ENCODE results near the gene MTX2.

Gene MTX2

DNA sequence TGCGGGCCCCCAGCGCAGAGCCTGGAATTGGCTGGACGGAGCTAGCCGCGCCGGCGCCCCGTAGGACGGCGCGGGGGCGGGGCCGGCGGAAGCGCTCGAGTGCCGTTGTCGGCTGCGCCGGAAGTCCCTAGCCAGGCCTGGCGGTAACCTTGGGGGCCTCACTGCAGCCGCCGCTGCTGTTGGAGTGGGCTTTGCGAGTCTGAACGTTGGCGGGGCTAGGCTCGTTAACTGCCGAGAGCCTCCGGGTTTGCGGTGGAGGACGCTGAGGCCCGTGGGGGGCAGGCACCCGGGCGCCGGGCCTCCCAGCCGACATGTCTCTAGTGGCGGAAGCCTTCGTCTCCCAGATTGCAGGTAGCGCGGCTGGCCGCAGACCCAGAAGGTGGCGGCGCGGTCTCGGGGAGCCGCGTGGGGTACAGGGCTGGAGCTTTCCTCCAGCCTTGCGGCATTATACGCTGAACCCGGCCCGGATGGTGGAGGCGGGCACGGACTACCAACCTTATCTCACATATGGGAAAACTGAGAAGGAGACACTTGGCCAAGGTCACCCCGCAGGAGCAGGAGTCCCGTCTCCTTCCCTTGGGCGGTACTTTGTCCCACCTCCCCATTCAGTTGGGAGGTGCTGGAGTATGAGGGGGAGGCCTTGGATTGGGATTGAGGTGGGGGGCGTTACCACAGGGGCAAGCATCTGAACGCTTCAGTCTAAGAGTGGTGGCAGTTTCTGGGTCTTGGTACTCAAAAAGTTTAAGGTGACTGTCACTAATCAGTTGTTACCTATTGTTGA, at the start of gene MTX2:
MTX2 (plus strand) TSS at position 124 of the 781 bp plus-strand sequence; CDS start at position 312, 188 bp downstream.
- peak within 1 kb of the TSS; percentile 77 for H3K4me3 ChIP-seq (ENCODE audit: low read depth, low read length)
- TF ChIP-seq, protein P1, sequence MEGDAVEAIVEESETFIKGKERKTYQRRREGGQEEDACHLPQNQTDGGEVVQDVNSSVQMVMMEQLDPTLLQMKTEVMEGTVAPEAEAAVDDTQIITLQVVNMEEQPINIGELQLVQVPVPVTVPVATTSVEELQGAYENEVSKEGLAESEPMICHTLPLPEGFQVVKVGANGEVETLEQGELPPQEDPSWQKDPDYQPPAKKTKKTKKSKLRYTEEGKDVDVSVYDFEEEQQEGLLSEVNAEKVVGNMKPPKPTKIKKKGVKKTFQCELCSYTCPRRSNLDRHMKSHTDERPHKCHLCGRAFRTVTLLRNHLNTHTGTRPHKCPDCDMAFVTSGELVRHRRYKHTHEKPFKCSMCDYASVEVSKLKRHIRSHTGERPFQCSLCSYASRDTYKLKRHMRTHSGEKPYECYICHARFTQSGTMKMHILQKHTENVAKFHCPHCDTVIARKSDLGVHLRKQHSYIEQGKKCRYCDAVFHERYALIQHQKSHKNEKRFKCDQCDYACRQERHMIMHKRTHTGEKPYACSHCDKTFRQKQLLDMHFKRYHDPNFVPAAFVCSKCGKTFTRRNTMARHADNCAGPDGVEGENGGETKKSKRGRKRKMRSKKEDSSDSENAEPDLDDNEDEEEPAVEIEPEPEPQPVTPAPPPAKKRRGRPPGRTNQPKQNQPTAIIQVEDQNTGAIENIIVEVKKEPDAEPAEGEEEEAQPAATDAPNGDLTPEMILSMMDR (IDR thresholded peaks at IDR 0.05; ENCODE audit: borderline replicate concordance, insufficient read depth, low read depth, low read length): peak; percentile 31

DNA sequence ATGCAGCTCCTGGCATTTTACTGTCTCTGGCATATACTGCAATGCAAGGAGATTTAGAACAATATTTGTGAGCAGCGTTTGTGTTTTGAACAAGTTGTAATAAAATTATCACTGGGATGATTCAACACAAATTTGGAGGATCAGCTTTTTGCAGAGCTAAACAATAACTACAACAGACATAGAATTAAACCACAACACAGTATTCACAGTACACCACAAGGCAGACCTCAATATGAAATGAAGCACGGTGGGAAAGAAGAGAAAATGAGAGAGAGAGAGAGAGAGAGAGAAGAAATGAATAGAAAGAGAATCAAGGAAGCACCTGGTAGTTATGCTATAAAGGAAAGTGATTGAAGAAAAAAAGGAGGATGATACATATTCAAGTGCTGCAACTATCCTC, 41.4 kb upstream of the MTX2 start:
- no peak overlapping the region for H3K4me3 ChIP-seq (ENCODE audit: low read depth, low read length)
- TF ChIP-seq, protein P1 (IDR thresholded peaks at IDR 0.05; ENCODE audit: borderline replicate concordance, insufficient read depth, low read depth, low read length): no peak

DNA sequence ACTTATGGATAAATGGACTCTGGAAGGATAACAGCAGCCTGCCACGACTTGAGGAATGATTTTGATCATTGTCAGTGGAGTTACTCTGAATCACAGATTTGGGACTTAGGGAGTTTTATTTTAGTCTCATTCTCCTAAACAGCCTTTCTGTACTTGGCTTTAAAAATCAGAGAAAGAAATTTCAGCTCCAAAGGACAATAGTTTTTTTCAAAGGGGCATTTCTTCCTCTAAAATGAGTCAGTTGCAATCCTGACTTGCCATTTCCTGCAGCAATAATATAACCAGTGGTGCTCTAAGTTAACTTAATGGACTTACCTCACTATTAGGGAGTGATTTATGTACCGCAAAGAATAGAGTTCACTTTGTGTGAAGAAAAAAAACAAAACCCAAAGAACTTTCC, 35.1 kb upstream of the MTX2 start:
- H3K4me3 ChIP-seq (ENCODE audit: low read depth, low read length): no peak overlapping the region
- TF ChIP-seq, protein P1 (IDR thresholded peaks at IDR 0.05; ENCODE audit: borderline replicate concordance, insufficient read depth, low read depth, low read length): no peak

DNA sequence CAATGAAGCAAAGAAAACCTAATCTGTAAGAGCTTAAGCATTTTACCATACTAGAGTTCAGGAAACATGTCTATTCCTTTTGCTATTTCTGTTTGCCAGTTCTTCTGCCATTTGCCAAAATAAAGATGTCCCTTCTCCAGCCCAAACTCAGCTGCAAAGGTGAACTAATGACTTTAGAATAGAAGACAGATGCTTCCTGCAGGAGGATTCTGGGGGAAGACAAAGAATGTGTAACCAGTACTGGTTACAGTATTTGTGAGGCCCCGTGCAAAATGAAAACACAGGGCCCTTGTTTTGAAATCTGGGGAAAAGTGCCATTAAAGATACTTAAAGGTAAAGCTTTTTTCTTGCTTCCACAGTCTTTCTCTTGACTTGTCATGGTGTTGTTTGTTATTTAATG, 34.3 kb upstream of the MTX2 start:
- TF ChIP-seq, protein P1 (IDR thresholded peaks at IDR 0.05; ENCODE audit: borderline replicate concordance, insufficient read depth, low read depth, low read length): no peak
- H3K4me3 ChIP-seq (ENCODE audit: low read depth, low read length): no peak overlapping the region

DNA sequence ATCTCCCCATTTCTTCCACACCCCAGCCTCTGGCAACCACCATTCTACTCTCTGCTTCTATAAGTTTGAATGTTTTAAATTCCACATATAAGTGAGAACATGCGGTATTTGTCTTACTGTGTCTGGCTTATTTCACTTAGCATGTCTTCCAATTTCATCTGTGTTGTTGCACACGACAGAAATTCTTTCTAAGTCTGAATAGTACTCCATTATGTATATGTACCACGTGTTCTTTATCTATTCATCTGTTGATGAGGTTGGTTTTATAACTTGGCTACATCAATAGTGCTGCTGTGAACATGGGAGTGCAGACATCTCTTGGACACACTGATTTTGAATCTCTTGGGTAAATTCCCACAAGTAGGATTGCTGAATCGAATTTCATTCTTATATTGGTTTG, 31.8 kb upstream of the MTX2 start:
- TF ChIP-seq, protein P1 (IDR thresholded peaks at IDR 0.05; ENCODE audit: borderline replicate concordance, insufficient read depth, low read depth, low read length): no peak
- H3K4me3 ChIP-seq (ENCODE audit: low read depth, low read length): no peak overlapping the region

DNA sequence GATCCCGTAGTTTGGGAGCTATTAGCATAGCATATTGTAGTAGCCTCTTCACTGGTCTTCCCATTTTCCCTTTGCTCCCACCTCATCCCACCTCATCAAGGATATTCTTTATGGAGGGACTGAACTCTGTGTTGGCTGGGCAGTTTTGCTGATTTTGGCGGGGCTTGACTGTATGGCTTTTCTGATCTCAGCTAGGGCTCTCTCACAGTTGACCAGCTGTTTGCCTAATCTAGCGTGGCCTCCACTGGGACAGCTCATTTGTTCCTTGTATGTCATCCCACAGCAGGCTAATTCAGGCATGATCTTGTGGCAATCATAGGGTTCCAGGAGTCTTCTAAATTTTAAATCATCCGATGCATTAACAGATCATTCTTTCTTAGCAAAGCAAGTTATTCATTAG, 30.2 kb upstream of the MTX2 start:
- TF ChIP-seq, protein P1 (IDR thresholded peaks at IDR 0.05; ENCODE audit: borderline replicate concordance, insufficient read depth, low read depth, low read length): no peak

DNA sequence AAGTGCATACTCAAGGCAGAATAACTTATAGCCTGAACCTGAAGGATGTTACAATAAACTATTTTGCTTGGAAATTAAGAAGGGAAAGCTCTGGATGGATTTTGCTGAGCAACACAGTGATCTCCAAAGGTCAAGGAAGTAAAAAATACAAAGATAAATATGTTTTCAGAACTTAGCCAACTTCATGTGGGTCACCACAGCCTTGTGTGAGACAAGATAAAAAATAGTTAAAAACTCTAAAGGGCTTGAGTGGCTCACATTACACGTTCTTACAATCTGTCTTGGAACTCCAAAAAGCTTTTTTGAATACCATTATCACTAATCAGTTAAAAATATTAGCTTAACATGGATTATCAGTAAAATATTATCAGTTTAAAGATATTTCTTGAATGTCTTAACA, 28.9 kb upstream of the MTX2 start:
- TF ChIP-seq, protein P1 (IDR thresholded peaks at IDR 0.05; ENCODE audit: borderline replicate concordance, insufficient read depth, low read depth, low read length): no peak
- H3K4me3 ChIP-seq (ENCODE audit: low read depth, low read length): no peak overlapping the region

More for the DNA sequence above, 30.2 kb upstream of the MTX2 start:
- H3K4me3 ChIP-seq (ENCODE audit: low read depth, low read length): no peak overlapping the region

Measured in GM12875 (cell line).